PFSK-1 (cell line): ENCODE data around the gene SRP9.

Experiments used
- FOXP2 ChIP-seq: optimal IDR thresholded peaks from 2 replicates; pipeline ENCODE3; 2011; ENCODE audit warnings: borderline replicate concordance, control low read depth, inconsistent platforms; ENCODE audit not compliant: insufficient read depth; ENCODE audit errors: extremely low read length, extremely low read depth
- POLR2AphosphoS5 ChIP-seq: IDR thresholded peaks from 2 replicates; pipeline ENCODE4 v1.6.1; 2012; ENCODE audit warnings: low read depth, mild to moderate bottlenecking, control low read depth, low read length, moderate library complexity
- SIN3A ChIP-seq: IDR thresholded peaks from 2 replicates; pipeline ENCODE4 v1.6.1; 2012; ENCODE audit warnings: mild to moderate bottlenecking, low read length, moderate library complexity, borderline replicate concordance; ENCODE audit not compliant: insufficient read depth
- TAF1 ChIP-seq: IDR thresholded peaks from 2 replicates; pipeline ENCODE4 v1.6.1; 2012; ENCODE audit warnings: low read length, control low read depth, borderline replicate concordance; ENCODE audit not compliant: insufficient read depth

- TF ChIP-seq POLR2AphosphoS5: no peak
- TF ChIP-seq SIN3A: no peak
- no peak for TF ChIP-seq TAF1
- TF ChIP-seq FOXP2: no peak
Measured at GRCh38 chr1:225769687-225770086, 7.9 kb upstream of the SRP9 start.
